HEK293T (cell line): Measurements from ENCODE around the gene HAO2.

Source experiments
- BHLHE40 ChIP-seq: fragments of 450-650 bp; IDR thresholded peaks from 2 replicates; pipeline ENCODE4 v1.6.1; 2016; ENCODE audit warnings: mild to moderate bottlenecking, moderate library complexity, borderline replicate concordance
- FOXM1 ChIP-seq: fragments of 450-650 bp; IDR thresholded peaks from 2 replicates; pipeline ENCODE4 v1.6.1; 2017; ENCODE audit warnings: mild to moderate bottlenecking, borderline replicate concordance
- L3MBTL2 ChIP-seq: fragments of 450-650 bp; conservative IDR thresholded peaks from 2 replicates; pipeline ENCODE4 v1.6.1; 2016; ENCODE audit warnings: mild to moderate bottlenecking
- NFRKB ChIP-seq: fragments of 450-650 bp; IDR thresholded peaks from 2 replicates; pipeline ENCODE4 v1.6.1; 2016; ENCODE audit warnings: mild to moderate bottlenecking, moderate library complexity

DNA sequence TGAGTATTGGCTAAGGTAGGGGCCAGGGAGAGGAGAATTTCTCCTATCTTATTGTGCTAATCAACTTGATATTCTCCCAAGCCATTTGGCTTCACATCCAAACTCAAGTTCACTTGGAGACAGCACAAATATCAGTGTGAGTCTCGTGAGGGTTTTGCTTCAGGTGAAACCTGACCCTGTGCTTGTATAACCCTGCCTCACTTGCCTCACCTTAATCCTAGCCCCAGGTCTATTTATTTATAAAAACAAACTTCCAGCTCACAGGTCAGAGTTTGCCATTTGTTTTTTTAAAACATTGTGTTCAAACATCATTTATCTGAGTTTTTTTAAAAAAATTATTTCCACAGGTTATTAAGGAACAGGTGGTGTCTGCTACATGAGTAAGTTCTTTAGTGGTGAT lies 19.9 kb downstream of the HAO2 start:
- TF ChIP-seq BHLHE40 (no peak), FOXM1 (no peak), NFRKB (no peak), L3MBTL2 (no peak)
